ENCODE measurements around the gene CAPSL. TPM values are rescaled to one million over a fixed set of nuclear protein-coding genes. Genes with fewer than 3 reads are reported as not detected.

The CAPSL gene
- total RNA-seq, 4 donors from 2014 or later, result not detected

GRCh38 chr5:35904443-35905132 lies 33.8 kb downstream of the CAPSL start:
- TF ChIP-seq CTCF (IDR thresholded peaks at IDR 0.05; ENCODE audit: low read depth), result no peak

DNA sequence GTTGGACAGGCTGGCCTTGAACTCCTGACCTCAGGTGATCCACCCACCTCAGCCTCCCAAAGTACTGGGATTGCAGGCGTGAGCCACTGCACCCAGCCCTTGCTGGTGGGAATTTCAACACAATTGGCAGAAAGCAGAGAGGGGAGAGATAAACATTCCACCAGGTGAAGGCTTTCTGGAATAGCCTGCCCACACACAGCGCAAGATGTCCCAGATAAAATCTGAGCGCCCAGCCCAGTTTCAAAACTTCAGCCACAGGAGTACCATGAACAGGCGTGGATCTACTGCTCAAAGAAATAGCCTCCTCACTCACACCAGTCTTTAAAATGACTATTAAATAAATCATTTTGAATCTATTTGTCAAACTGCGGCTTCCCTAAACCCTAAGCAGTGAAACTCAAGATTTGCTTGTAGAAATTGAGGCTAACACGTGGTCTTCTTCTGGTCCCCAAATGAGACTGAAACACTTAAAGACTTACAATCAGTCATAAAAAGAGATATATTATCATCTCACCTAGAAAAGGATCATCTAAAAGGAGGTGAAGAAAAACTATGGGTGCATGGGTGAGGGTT lies 34.7 kb downstream of the CAPSL start:
- TF ChIP-seq CTCF (IDR thresholded peaks at IDR 0.05; ENCODE audit: low read depth), result no peak

DNA sequence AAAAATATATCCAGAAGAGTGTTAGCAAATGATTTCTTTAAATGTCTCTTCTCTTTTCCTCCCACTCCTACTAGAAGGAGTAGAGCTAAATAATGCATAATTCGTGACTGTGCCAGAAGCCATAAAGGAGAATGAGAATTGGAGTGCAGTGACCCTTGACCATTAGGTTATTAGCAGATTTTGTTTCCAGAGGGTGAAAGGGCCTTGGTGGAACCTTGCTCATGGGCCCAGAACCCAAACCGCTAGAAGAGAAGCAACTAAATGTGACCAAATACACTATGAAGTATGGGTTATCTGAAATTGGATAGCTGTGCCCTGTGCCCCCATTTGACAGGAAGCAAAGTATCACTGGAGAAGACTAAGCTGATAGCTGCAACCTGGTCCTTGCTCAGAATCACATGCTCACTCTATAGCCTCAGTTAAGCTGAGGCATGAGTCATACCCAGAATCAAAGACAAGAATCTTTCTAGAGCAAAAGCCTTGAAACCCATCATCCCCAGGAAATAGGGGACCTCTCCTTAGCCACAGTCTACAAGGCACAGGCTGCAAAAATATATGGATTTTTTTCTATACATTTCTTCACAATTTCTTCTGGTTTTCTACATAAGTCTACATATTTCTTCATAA lies 36.3 kb downstream of the CAPSL start:
- TF ChIP-seq CTCF (IDR thresholded peaks at IDR 0.05; ENCODE audit: low read depth), result no peak

GRCh38 chr5:35900972-35901695 lies 37.3 kb downstream of the CAPSL start:
- no peak for TF ChIP-seq CTCF (IDR thresholded peaks at IDR 0.05; ENCODE audit: low read depth)

- TF ChIP-seq CTCF (IDR thresholded peaks at IDR 0.05; ENCODE audit: low read depth), result no peak
Measured at GRCh38 chr5:35899800-35900199, 38.6 kb downstream of the CAPSL start.

DNA sequence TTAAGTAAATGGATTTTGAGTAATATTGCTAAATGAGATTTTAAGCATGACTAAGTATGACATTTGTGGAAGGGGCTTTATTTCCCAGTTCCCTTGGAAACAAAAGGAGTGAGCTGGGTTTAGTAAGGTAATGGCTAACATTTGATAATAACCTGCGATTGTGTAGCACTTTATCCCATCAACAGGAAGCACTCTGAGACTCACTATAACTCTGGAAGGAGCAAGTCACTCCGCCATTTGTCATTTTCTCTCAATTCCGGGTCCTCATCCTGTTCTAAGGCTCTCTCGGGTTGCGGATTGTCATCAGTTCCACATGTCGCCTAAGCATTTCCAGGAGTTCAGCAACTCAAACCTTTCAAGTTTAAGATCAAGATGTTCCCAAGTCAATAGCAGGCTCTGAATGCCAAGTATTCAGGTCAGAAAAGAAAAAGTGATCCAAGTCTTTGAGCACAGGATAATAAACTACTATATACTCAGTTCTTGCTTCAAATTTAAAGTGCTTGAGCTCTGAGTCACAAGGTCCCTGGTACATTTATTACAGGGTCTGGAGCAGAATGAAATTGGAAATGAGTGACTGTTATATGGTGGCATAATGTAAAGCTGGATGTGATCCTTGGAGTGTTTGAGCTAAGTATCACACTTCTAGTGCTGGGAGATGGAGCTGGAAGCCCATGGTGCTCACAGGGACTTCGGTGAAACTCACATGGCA lies 39.3 kb downstream of the CAPSL start:
- no peak for TF ChIP-seq CTCF (IDR thresholded peaks at IDR 0.05; ENCODE audit: low read depth)

All from subcutaneous adipose tissue (tissue), 4 donors.